Parathyroid adenoma (tissue), 2 donors: ENCODE measurements around the gene PMP22.
A peak's percentile ranks its signal among the peaks of the same experiment; 100 is the strongest.

ENCODE experiments used
- H2AFZ ChIP-seq: fragments of 300-600 bp; sonication (generic); one replicate; pipeline ENCODE4 v1.7.0; 2017; ENCODE audit warnings: antibody characterized with exemption, mild to moderate bottlenecking
- H3K27ac ChIP-seq: fragments of 300-600 bp; sonication (generic); one replicate; pipeline ENCODE4 v1.7.0; 2017
- H3K27me3 ChIP-seq: fragments of 300-600 bp; sonication (generic); one replicate; pipeline ENCODE4 v1.7.0; 2017; ENCODE audit warnings: low read length; ENCODE audit not compliant: control insufficient read depth, insufficient read depth
- H3K36me3 ChIP-seq: fragments of 300-600 bp; sonication (generic); one replicate; pipeline ENCODE4 v1.7.0; 2017; ENCODE audit warnings: low read length; ENCODE audit not compliant: control insufficient read depth, insufficient read depth
- H3K4me1 ChIP-seq: fragments of 300-600 bp; sonication (generic); one replicate; pipeline ENCODE4 v1.7.0; 2017; ENCODE audit warnings: control low read depth
- H3K4me2 ChIP-seq: fragments of 300-600 bp; sonication (generic); one replicate; pipeline ENCODE4 v1.7.0; 2017; ENCODE audit warnings: low read length
- H3K4me3 ChIP-seq: fragments of 300-600 bp; sonication (generic); one replicate; pipeline ENCODE4 v1.7.0; 2017; ENCODE audit warnings: low read depth, low read length
- H3K79me2 ChIP-seq: fragments of 300-600 bp; sonication (generic); one replicate; pipeline ENCODE4 v1.7.0; 2017; ENCODE audit warnings: control low read depth
- H3K9ac ChIP-seq: fragments of 300-600 bp; sonication (generic); one replicate; pipeline ENCODE4 v1.7.0; 2017; ENCODE audit warnings: mild to moderate bottlenecking
- H3K9me3 ChIP-seq: fragments of 300-600 bp; sonication (generic); one replicate; pipeline ENCODE4 v1.7.0; 2017; ENCODE audit warnings: low read length; ENCODE audit not compliant: control insufficient read depth
- TF ChIP-seq, protein P1 (sequence below): fragments of 300-600 bp; sonication (generic); IDR thresholded peaks from one replicate; pipeline ENCODE4 v1.7.0; 2017; ENCODE audit warnings: antibody characterized with exemption, mild to moderate bottlenecking
- donor health status: primary hyperparathyroidism.

The PMP22 gene

GRCh38 chr17:15281909-15282308, 16.8 kb upstream of the PMP22 start:
- Histone ChIP-seq H3K27ac (no peak overlapping the region), H3K4me3 (no peak overlapping the region), H3K9me3 (no peaks in the 10 kb centered on the region), H3K36me3 (no peaks in the 10 kb centered on the region), H3K79me2 (no peaks in the 10 kb centered on the region), H3K27me3 (no peaks in the 10 kb centered on the region), H3K4me1 (no peaks in the 10 kb centered on the region), H2AFZ (no peak overlapping the region), H3K9ac (no peak overlapping the region), H3K4me2 (no peak overlapping the region)
- TF ChIP-seq, protein P1, sequence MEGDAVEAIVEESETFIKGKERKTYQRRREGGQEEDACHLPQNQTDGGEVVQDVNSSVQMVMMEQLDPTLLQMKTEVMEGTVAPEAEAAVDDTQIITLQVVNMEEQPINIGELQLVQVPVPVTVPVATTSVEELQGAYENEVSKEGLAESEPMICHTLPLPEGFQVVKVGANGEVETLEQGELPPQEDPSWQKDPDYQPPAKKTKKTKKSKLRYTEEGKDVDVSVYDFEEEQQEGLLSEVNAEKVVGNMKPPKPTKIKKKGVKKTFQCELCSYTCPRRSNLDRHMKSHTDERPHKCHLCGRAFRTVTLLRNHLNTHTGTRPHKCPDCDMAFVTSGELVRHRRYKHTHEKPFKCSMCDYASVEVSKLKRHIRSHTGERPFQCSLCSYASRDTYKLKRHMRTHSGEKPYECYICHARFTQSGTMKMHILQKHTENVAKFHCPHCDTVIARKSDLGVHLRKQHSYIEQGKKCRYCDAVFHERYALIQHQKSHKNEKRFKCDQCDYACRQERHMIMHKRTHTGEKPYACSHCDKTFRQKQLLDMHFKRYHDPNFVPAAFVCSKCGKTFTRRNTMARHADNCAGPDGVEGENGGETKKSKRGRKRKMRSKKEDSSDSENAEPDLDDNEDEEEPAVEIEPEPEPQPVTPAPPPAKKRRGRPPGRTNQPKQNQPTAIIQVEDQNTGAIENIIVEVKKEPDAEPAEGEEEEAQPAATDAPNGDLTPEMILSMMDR, result no peak

DNA sequence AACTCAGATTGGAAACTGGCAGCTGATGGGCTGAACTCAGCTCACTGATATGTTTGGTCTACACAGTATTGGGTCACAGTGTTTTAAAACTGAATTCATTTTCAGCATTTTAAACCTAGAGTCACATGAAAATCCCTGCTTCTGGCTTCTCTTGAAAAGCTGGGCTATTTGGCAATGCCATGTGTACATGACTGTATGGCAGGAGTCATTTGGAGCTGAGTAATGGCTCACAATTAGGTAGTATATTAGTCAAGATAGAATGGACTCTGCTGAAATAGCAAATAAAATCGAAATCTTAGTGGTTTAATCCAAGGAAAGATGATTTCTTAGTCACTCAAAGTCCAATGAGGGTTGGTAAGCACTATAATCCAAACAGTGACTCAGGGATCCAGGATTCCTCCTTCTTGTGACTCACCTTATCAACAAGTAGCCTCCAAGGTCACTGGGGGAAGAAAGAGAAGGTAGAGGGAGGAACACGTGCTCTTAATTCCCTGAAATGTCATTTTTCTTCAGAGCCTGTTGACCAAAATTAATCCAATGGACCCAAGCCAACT, 13.9 kb upstream of the PMP22 start:
- H3K36me3 ChIP-seq, result no peaks in the 10 kb centered on the region
- no peak overlapping the region for H3K4me3 ChIP-seq
- H2AFZ ChIP-seq, result peak overlapping the region; percentile 51
- H3K4me2 ChIP-seq, result no peak overlapping the region
- no peaks in the 10 kb centered on the region for H3K27me3 ChIP-seq
- H3K79me2 ChIP-seq, result no peaks in the 10 kb centered on the region
- TF ChIP-seq, protein P1, result no peak
- H3K4me1 ChIP-seq, result no peaks in the 10 kb centered on the region
- H3K9me3 ChIP-seq, result no peaks in the 10 kb centered on the region
- no peak overlapping the region for H3K9ac ChIP-seq
- H3K27ac ChIP-seq, result no peak overlapping the region

GRCh38 chr17:15278380-15278779, 13.3 kb upstream of the PMP22 start:
- no peaks in the 10 kb centered on the region for H3K9me3 ChIP-seq

GRCh38 chr17:15274017-15274416, 8.9 kb upstream of the PMP22 start:
- Histone ChIP-seq H3K27ac (no peak overlapping the region), H3K79me2 (no peaks in the 10 kb centered on the region), H2AFZ (no peak overlapping the region), H3K4me2 (no peak overlapping the region), H3K9ac (no peak overlapping the region), H3K27me3 (no peaks in the 10 kb centered on the region), H3K9me3 (no peaks in the 10 kb centered on the region), H3K4me1 (no peaks in the 10 kb centered on the region), H3K36me3 (no peaks in the 10 kb centered on the region), H3K4me3 (no peak overlapping the region)
- TF ChIP-seq, protein P1, result no peak

More at GRCh38 chr17:15278380-15278779, 13.3 kb upstream of the PMP22 start:
- H3K27me3 ChIP-seq, result no peaks in the 10 kb centered on the region
- peak overlapping the region; percentile 51 for H2AFZ ChIP-seq
- H3K79me2 ChIP-seq, result no peaks in the 10 kb centered on the region
- H3K9ac ChIP-seq, result no peak overlapping the region
- H3K4me3 ChIP-seq, result no peak overlapping the region
- H3K4me1 ChIP-seq, result no peaks in the 10 kb centered on the region
- no peak overlapping the region for H3K4me2 ChIP-seq
- no peak overlapping the region for H3K27ac ChIP-seq
- TF ChIP-seq, protein P1, result no peak
- no peaks in the 10 kb centered on the region for H3K36me3 ChIP-seq

- Histone ChIP-seq H3K9ac (no peak overlapping the region), H3K4me3 (no peak overlapping the region), H3K27me3 (no peaks in the 10 kb centered on the region), H3K27ac (no peak overlapping the region), H3K36me3 (no peaks in the 10 kb centered on the region), H3K9me3 (no peaks in the 10 kb centered on the region), H2AFZ (no peak overlapping the region), H3K4me2 (no peak overlapping the region), H3K4me1 (no peaks in the 10 kb centered on the region), H3K79me2 (no peaks in the 10 kb centered on the region)
- TF ChIP-seq, protein P1, result no peak
Observed at GRCh38 chr17:15273141-15273793, 8.1 kb upstream of the PMP22 start.
